Activated B cell treated with CpG ODN at 0.5 μM for 24 hours (primary cell): ENCODE measurements around the gene STX1B. TPM values are rescaled to one million over a fixed set of nuclear protein-coding genes. Genes with fewer than 3 reads are reported as not detected.

Experiments
- ATAC-seq: fragments of 200-7000 bp; cut with Tn5 transposase; one replicate; pipeline ENCODE4 v1.10.0; 2021; ENCODE audit warnings: low read depth, mild to moderate bottlenecking, moderate library complexity
- CTCF ChIA-PET: fragments of 350-600 bp; sonication (Branson Sonifier 250); formaldehyde crosslinking; loops from one replicate; lab custom pipeline; 2021; ENCODE audit warnings: antibody characterized with exemption; lab: Charles Lee
- POLR2A ChIA-PET: fragments of 350-600 bp; sonication (Branson Sonifier 250); formaldehyde crosslinking; loops from one replicate; lab custom pipeline; 2021; ENCODE audit warnings: antibody characterized with exemption; lab: Charles Lee
- DNase-seq: peaks from one replicate; pipeline ENCODE4 v3.0.0; 2022
- H3K27ac Mint-ChIP-seq: one replicate; pipeline ENCODE4 v1.8.0; 2020; ENCODE audit warnings: mixed read lengths
- H3K27me3 Mint-ChIP-seq: one replicate; pipeline ENCODE4 v1.8.0; 2021; ENCODE audit warnings: mixed read lengths
- H3K36me3 Mint-ChIP-seq: one replicate; pipeline ENCODE4 v1.8.0; 2021; ENCODE audit warnings: low read depth, mixed read lengths
- H3K4me1 Mint-ChIP-seq: one replicate; pipeline ENCODE4 v1.8.0; 2021; ENCODE audit warnings: mixed read lengths
- H3K4me3 Mint-ChIP-seq: one replicate; pipeline ENCODE4 v1.8.0; 2020; ENCODE audit warnings: mild to moderate bottlenecking, mixed read lengths
- H3K9me3 Mint-ChIP-seq: one replicate; pipeline ENCODE4 v1.8.0; 2020; ENCODE audit warnings: mixed read lengths
- CTCF ChIP-seq: fragments of 200-600 bp; IDR thresholded peaks from one replicate; pipeline ENCODE4 v1.8.0; 2022; ENCODE audit warnings: antibody characterized with exemption, mild to moderate bottlenecking
- intact Hi-C: fragments of 100-400 bp; cut with micrococcal nuclease; formaldehyde crosslinking; loops from one replicate; pipeline ENCODE4 v1.15.1; 2024
- total RNA-seq: library from RNA; stranded (reverse); gene quantifications from 2 replicates; pipeline ENCODE4 v1.2.3, GENCODE V29; 2022

STX1B gene
- total RNA-seq, 1 donor from 2014 or later: 1.2 TPM

GRCh38 chr16:30964574-30965226, 45.7 kb downstream of the STX1B start:
- Mint-ChIP-seq H3K4me1 (peaks cover 9% of the 10 kb centered on the region), H3K4me3 (no peak overlapping the region), H3K27me3 (no peaks in the 10 kb centered on the region), H3K9me3 (no peaks in the 10 kb centered on the region), H3K27ac (no peak overlapping the region), H3K36me3 (peaks cover 81% of the 10 kb centered on the region)
- ChIA-PET CTCF (interaction anchor here (0.9 kb wide), 1 partner anchor 18 kb away, joined by 3 read pairs; no protein-coding TSS in a partner anchor), POLR2A (interaction anchor here (0.6 to 0.7 kb wide), 2 partner anchors 157 to 213 kb away, joined by 3 read pairs; no protein-coding TSS in a partner anchor)
- intact Hi-C loops: no loop called here
- no peak for TF ChIP-seq CTCF
- ATAC-seq (no peak), DNase-seq (no peak)

GRCh38 chr16:30963925-30964511, 46.4 kb downstream of the STX1B start:
- Mint-ChIP-seq H3K9me3 (no peaks in the 10 kb centered on the region), H3K4me3 (no peak overlapping the region), H3K27ac (no peak overlapping the region), H3K4me1 (peaks cover 16% of the 10 kb centered on the region), H3K27me3 (no peaks in the 10 kb centered on the region), H3K36me3 (peaks cover 82% of the 10 kb centered on the region)
- ATAC-seq (no peak), DNase-seq (no peak)
- ChIA-PET POLR2A (interaction anchor here (0.6 to 0.7 kb wide), 2 partner anchors 157 to 213 kb away, joined by 3 read pairs; no protein-coding TSS in a partner anchor), CTCF (interaction anchor here (0.9 kb wide), 1 partner anchor 19 kb away, joined by 3 read pairs; no protein-coding TSS in a partner anchor)
- intact Hi-C loops: no loop called here
- TF ChIP-seq CTCF: no peak

- H3K36me3 Mint-ChIP-seq: peaks cover 73% of the 10 kb centered on the region
- CTCF ChIA-PET: interaction anchor here (0.9 kb wide), 1 partner anchor 41 kb away, joined by 4 read pairs; no protein-coding TSS in a partner anchor
- DNase-seq (no peak), ATAC-seq (no peak)
- intact Hi-C loops: no loop called here
- no peaks in the 10 kb centered on the region for H3K27me3 Mint-ChIP-seq
- POLR2A ChIA-PET: interaction anchor here (0.7 to 0.9 kb wide), 2 partner anchors 24 to 35 kb away, joined by 3 read pairs; partner anchors contain the start of gene HSD3B7
- H3K9me3 Mint-ChIP-seq: no peaks in the 10 kb centered on the region
- peaks cover 24% of the 10 kb centered on the region for H3K4me1 Mint-ChIP-seq
- no peak for TF ChIP-seq CTCF
- no peak overlapping the region for H3K4me3 Mint-ChIP-seq
- no peak overlapping the region for H3K27ac Mint-ChIP-seq
Observed at GRCh38 chr16:30961384-30961783, 49.1 kb downstream of the STX1B start.

- no peaks in the 10 kb centered on the region for H3K9me3 Mint-ChIP-seq
- intact Hi-C loops: loop anchor here (5.0 to 10.0 kb wide), 2 partner anchors 159 to 916 kb away; partner anchors contain the start of genes KAT8 and ZNF267
- H3K27me3 Mint-ChIP-seq: no peaks in the 10 kb centered on the region
- ATAC-seq (peak; percentile 15), DNase-seq (no peak)
- POLR2A ChIA-PET: interaction anchor here (0.6 to 1.2 kb wide), 13 partner anchors 11 to 502 kb away, joined by 3 to 9 read pairs (median 3); partner anchors contain the start of genes ARMC5, KAT8, ZNF646 and ZNF668
- H3K27ac Mint-ChIP-seq: peak overlapping the region; percentile 87
- H3K4me3 Mint-ChIP-seq: peak overlapping the region; percentile 88
- no peak for TF ChIP-seq CTCF
- CTCF ChIA-PET: interaction anchor here (1.7 kb wide), 1 partner anchor 9 kb away, joined by 4 read pairs; no protein-coding TSS in a partner anchor
- peaks cover 29% of the 10 kb centered on the region for H3K4me1 Mint-ChIP-seq
- peaks cover 51% of the 10 kb centered on the region for H3K36me3 Mint-ChIP-seq
Observed at GRCh38 chr16:30958175-30959079, 52.0 kb downstream of the STX1B start.
